Amniotic epithelial cell (primary cell): ENCODE data around the gene CFAP58.
A peak's percentile ranks its signal among the peaks of the same experiment; 100 is the strongest.

Experiments used
- DNase-seq: peaks from one replicate; pipeline ENCODE4 v3.0.0-alpha.2; 2010; ENCODE audit warnings: low read depth

The CFAP58 gene

GRCh38 chr10:104376784-104377300 lies 23.2 kb downstream of the CFAP58 start:
- DNase-seq: peak; percentile 17

GRCh38 chr10:104380336-104380735 lies 26.7 kb downstream of the CFAP58 start:
- no peak for DNase-seq

GRCh38 chr10:104387130-104387888 lies 33.7 kb downstream of the CFAP58 start:
- DNase-seq: no peak

- DNase-seq: no peak
These were observed 35.2 kb downstream of the CFAP58 start for GRCh38 chr10:104388830-104389229.

GRCh38 chr10:104391150-104391968 lies 37.7 kb downstream of the CFAP58 start:
- peak; percentile 21 for DNase-seq

GRCh38 chr10:104391969-104392296 lies 38.3 kb downstream of the CFAP58 start:
- no peak for DNase-seq

GRCh38 chr10:104393387-104393786 lies 39.8 kb downstream of the CFAP58 start:
- DNase-seq: no peak

GRCh38 chr10:104396581-104396980 lies 42.9 kb downstream of the CFAP58 start:
- DNase-seq: no peak

- no peak for DNase-seq
These were observed 50.0 kb downstream of the CFAP58 start for GRCh38 chr10:104403636-104404035.

GRCh38 chr10:104406715-104407650 lies 53.4 kb downstream of the CFAP58 start:
- DNase-seq: peak; percentile 63

GRCh38 chr10:104413528-104413927 lies 59.9 kb downstream of the CFAP58 start:
- DNase-seq: no peak

- DNase-seq: no peak
These were observed 62.0 kb downstream of the CFAP58 start for GRCh38 chr10:104415526-104416165.

GRCh38 chr10:104416851-104417250 lies 63.2 kb downstream of the CFAP58 start:
- DNase-seq: no peak

GRCh38 chr10:104417637-104418292 lies 64.1 kb downstream of the CFAP58 start:
- peak; percentile 79 for DNase-seq

GRCh38 chr10:104424719-104425118 lies 71.1 kb downstream of the CFAP58 start:
- peak; percentile 20 for DNase-seq

- DNase-seq: no peak
These were observed 74.4 kb downstream of the CFAP58 start for GRCh38 chr10:104427989-104428388.

- no peak for DNase-seq
These were observed 76.2 kb downstream of the CFAP58 start for GRCh38 chr10:104429846-104430245.

- DNase-seq: no peak
These were observed 76.7 kb downstream of the CFAP58 start for GRCh38 chr10:104430360-104430759.

- no peak for DNase-seq
These were observed 80.0 kb downstream of the CFAP58 start for GRCh38 chr10:104433669-104434068.

GRCh38 chr10:104434601-104435000 lies 81.0 kb downstream of the CFAP58 start:
- DNase-seq: no peak

- DNase-seq: no peak
These were observed 82.2 kb downstream of the CFAP58 start for GRCh38 chr10:104435822-104436221.
